ENCODE results near the gene UBE2D2. TPM values are rescaled to one million over a fixed set of nuclear protein-coding genes. Genes with fewer than 3 reads are reported as not detected.

The UBE2D2 gene
- total and polyA plus RNA-seq, 2 of the 13 experiments (the other 11 are each of a cell fraction or from before 2014, with no cell fraction given) = 79.1 to 109 TPM

- TF ChIP-seq ZNF280D (CRISPR knock-in tag; IDR thresholded peaks at IDR 0.05) = 0 out of 2 replicates have a peak, but pooled peaks have one; percentile 49
- TF ChIP-seq ZNF292 (CRISPR knock-in tag; IDR thresholded peaks at IDR 0.05; ENCODE audit: borderline replicate concordance, low read depth) = peak; percentile 77; the same call in 1 of the 2 replicates
- TF ChIP-seq RBAK (CRISPR knock-in tag; IDR thresholded peaks at IDR 0.05) = 0 out of 2 replicates have a peak, but pooled peaks have one; percentile 23
- TF ChIP-seq MEIS1 (CRISPR knock-in tag; IDR thresholded peaks at IDR 0.05; ENCODE audit: borderline replicate concordance) = no peak
- TF ChIP-seq ZNF564 (CRISPR knock-in tag; IDR thresholded peaks at IDR 0.05) = 0 out of 2 replicates have a peak, but pooled peaks have one; percentile 53
- TF ChIP-seq FOXP4 (CRISPR knock-in tag; IDR thresholded peaks at IDR 0.05) = peak; percentile 75
- peak; percentile 98 for TF ChIP-seq PATZ1 (CRISPR knock-in tag; IDR thresholded peaks at IDR 0.05)
- TF ChIP-seq SAP130 (CRISPR knock-in tag; IDR thresholded peaks at IDR 0.05; ENCODE audit: low read depth) = peak; percentile 83
- peak; percentile 63; the same call in 1 of the 2 replicates for TF ChIP-seq MYC (CRISPR knock-in tag; IDR thresholded peaks at IDR 0.05; ENCODE audit: borderline replicate concordance)
- peak; percentile 47; the same call in 1 of the 2 replicates for TF ChIP-seq ZNF788 (CRISPR knock-in tag; IDR thresholded peaks at IDR 0.05; ENCODE audit: borderline replicate concordance)
- peak; percentile 69 for TF ChIP-seq HOXA3 (CRISPR knock-in tag; IDR thresholded peaks at IDR 0.05)
- TF ChIP-seq ZSCAN25 (CRISPR knock-in tag; IDR thresholded peaks at IDR 0.05) = peak; percentile 76; the same call in 1 of the 2 replicates
- TF ChIP-seq ZFX (CRISPR knock-in tag; IDR thresholded peaks at IDR 0.05; ENCODE audit: low read depth) = peak; percentile 59; the same call in 1 of the 2 replicates
- TF ChIP-seq ZNF598 (CRISPR knock-in tag; IDR thresholded peaks at IDR 0.05; ENCODE audit: borderline replicate concordance) = no peak
- peak; percentile 70; the same call in 1 of the 2 replicates for TF ChIP-seq ZNF501 (CRISPR knock-in tag; IDR thresholded peaks at IDR 0.05)
- TF ChIP-seq ZNF704 (CRISPR knock-in tag; IDR thresholded peaks at IDR 0.05; ENCODE audit: borderline replicate concordance) = no peak
- no peak; the same call in 1 of the 2 replicates for TF ChIP-seq ZNF296 (CRISPR knock-in tag; conservative IDR thresholded peaks at IDR 0.05)
These were observed 108.7 kb downstream of the UBE2D2 start (continued) for GRCh38 chr5:139669662-139670368.
